H1 (cell line): ENCODE data around the gene RASL10A. TPM values are rescaled to one million over a fixed set of nuclear protein-coding genes. Genes with fewer than 3 reads are reported as not detected.

Experiments used
- CTCF ChIA-PET: fragments of 300-600 bp; sonication (Branson Sonifier 250); formaldehyde crosslinking; loops from one replicate; lab custom pipeline; 2021; ENCODE audit not compliant: partially characterized antibody; lab: Charles Lee
- POLR2A ChIA-PET: fragments of 300-600 bp; sonication (Branson Sonifier 250); formaldehyde crosslinking; loops from one replicate; lab custom pipeline; 2021; ENCODE audit warnings: inconsistent platforms; ENCODE audit not compliant: partially characterized antibody; lab: Charles Lee
- DNase-seq, 2 experiments: peaks; one replicate each; pipeline versions ENCODE4 v3.0.0 to v3.0.0-alpha.2; 2010 to 2022; ENCODE audit warnings: low spot score in 2 of 2, low read depth in 1 of 2, mixed read lengths in 1 of 2
- FAIRE-seq: peaks from 2 replicates; lab custom pipeline; 2011; peaks lifted over from hg19 to GRCh38; lab: Jason Lieb, UNC
- H2AFZ ChIP-seq: 2 replicates; pipeline ENCODE4 v1.8.1; 2012; ENCODE audit warnings: low read length, inconsistent platforms
- H2AK5ac ChIP-seq: 2 replicates; pipeline ENCODE4 v1.6.1; 2013; ENCODE audit warnings: low read depth, low read length
- H2BK120ac ChIP-seq: replicated peaks from 2 replicates; pipeline ENCODE3; 2013; ENCODE audit warnings: low read depth, low read length, inconsistent platforms
- H2BK12ac ChIP-seq: 2 replicates; pipeline ENCODE4 v1.6.1; 2013; ENCODE audit warnings: low read depth, low read length
- H2BK15ac ChIP-seq: 2 replicates; pipeline ENCODE4 v1.6.1; 2013; ENCODE audit warnings: low read length
- H2BK20ac ChIP-seq: 2 replicates; pipeline ENCODE4 v1.6.1; 2013; ENCODE audit warnings: low read length
- H2BK5ac ChIP-seq: 2 replicates; pipeline ENCODE4 v1.6.1; 2013; ENCODE audit warnings: low read depth, low read length
- H3K14ac ChIP-seq: 2 replicates; pipeline ENCODE4 v1.6.1; 2013; ENCODE audit warnings: inconsistent platforms; ENCODE audit not compliant: insufficient read length
- H3K18ac ChIP-seq: 2 replicates; pipeline ENCODE4 v1.6.1; 2013; ENCODE audit warnings: low read length; ENCODE audit errors: extremely low read depth
- H3K23ac ChIP-seq: 2 replicates; pipeline ENCODE4 v1.6.1; 2013; ENCODE audit warnings: inconsistent platforms; ENCODE audit not compliant: insufficient read length
- H3K23me2 ChIP-seq: 2 replicates; pipeline ENCODE4 v1.6.1; 2013; ENCODE audit warnings: low read depth, low read length
- H3K27ac ChIP-seq: 2 replicates; pipeline ENCODE4 v1.6.1; 2011; ENCODE audit warnings: low read depth, low read length, inconsistent platforms
- H3K27me3 ChIP-seq, 4 experiments: replicated peaks in 1 of 4; 1 replicate in 1 of 4; 2 replicates in 3 of 4; pipeline versions ENCODE4 v1.6.1 to v1.8.1; 2011 to 2013; ENCODE audit warnings: low read length in 3 of 4, mild to moderate bottlenecking in 3 of 4, inconsistent platforms in 2 of 4, mixed read lengths in 2 of 4, moderate library complexity in 1 of 4; ENCODE audit not compliant: control insufficient read depth in 3 of 4, insufficient read depth in 3 of 4; ENCODE audit errors: extremely low read depth in 1 of 4
- H3K36me3 ChIP-seq, 4 experiments: 2 replicates each; pipeline versions ENCODE4 v1.6.1 to v1.8.1; 2011 to 2013; ENCODE audit warnings: mild to moderate bottlenecking in 4 of 4, low read length in 3 of 4, moderate library complexity in 2 of 4, control low read depth in 1 of 4, inconsistent platforms in 1 of 4; ENCODE audit not compliant: insufficient read depth in 4 of 4, control insufficient read depth in 2 of 4
- H3K4ac ChIP-seq: replicated peaks from 2 replicates; pipeline ENCODE3; 2013; ENCODE audit warnings: low read length, low read depth, mixed read lengths, inconsistent platforms; ENCODE audit not compliant: insufficient read length
- H3K4me1 ChIP-seq, 4 experiments: replicated peaks in 1 of 4; 1 replicate in 1 of 4; 2 replicates in 3 of 4; pipeline versions ENCODE4 v1.6.1 to v1.8.1; 2011 to 2013; ENCODE audit warnings: low read length in 3 of 4, inconsistent platforms in 2 of 4, mixed read lengths in 1 of 4; ENCODE audit not compliant: insufficient read depth in 4 of 4, control insufficient read depth in 3 of 4
- H3K4me2 ChIP-seq, 2 experiments: 2 replicates each; pipeline versions ENCODE4 v1.6.1 to v1.8.1; 2011 to 2013; ENCODE audit warnings: low read depth in 2 of 2, low read length in 2 of 2, control low read depth in 1 of 2, inconsistent platforms in 1 of 2, mild to moderate bottlenecking in 1 of 2; ENCODE audit not compliant: insufficient read depth in 1 of 2
- H3K4me3 ChIP-seq, 4 experiments: fragments of 200-600, 300-600 bp in 1 of 4; sonication (generic), shearing (Covaris generic), sonication (Bioruptor Twin) in 1 of 4; 2 replicates each; pipeline versions ENCODE4 v1.5.1 to v1.8.1; 2011 to 2016; ENCODE audit warnings: low read length in 4 of 4, low read depth in 3 of 4, control low read depth in 2 of 4, inconsistent platforms in 2 of 4, mild to moderate bottlenecking in 2 of 4, mixed read lengths in 1 of 4, moderate library complexity in 1 of 4; ENCODE audit not compliant: insufficient read depth in 2 of 4; ENCODE audit errors: extremely low read depth in 1 of 4
- H3K56ac ChIP-seq: replicated peaks from 2 replicates; pipeline ENCODE3; 2013; ENCODE audit warnings: low read depth, mild to moderate bottlenecking, mixed read lengths, low read length, inconsistent platforms; ENCODE audit not compliant: insufficient read length
- H3K79me1 ChIP-seq: 2 replicates; pipeline ENCODE4 v1.6.1; 2013; ENCODE audit warnings: low read depth, low read length, control low read depth
- H3K79me2 ChIP-seq, 2 experiments: 2 replicates each; pipeline versions ENCODE4 v1.6.1 to v1.8.1; 2012 to 2013; ENCODE audit warnings: low read length in 2 of 2, mild to moderate bottlenecking in 2 of 2, inconsistent platforms in 1 of 2; ENCODE audit not compliant: insufficient read depth in 2 of 2, control insufficient read depth in 1 of 2
- H3K9ac ChIP-seq, 4 experiments: replicated peaks in 1 of 4; 1 replicate in 1 of 4; 2 replicates in 3 of 4; pipeline versions ENCODE4 v1.6.1 to v1.8.1; 2011 to 2013; ENCODE audit warnings: low read depth in 3 of 4, low read length in 3 of 4, control low read depth in 2 of 4, mild to moderate bottlenecking in 2 of 4, moderate library complexity in 2 of 4, inconsistent platforms in 1 of 4; ENCODE audit errors: extremely low read depth in 1 of 4
- H3K9me3 ChIP-seq, 2 experiments: 2 replicates each; pipeline versions ENCODE4 v1.6.1 to v1.8.1; 2012 to 2013; ENCODE audit warnings: mild to moderate bottlenecking in 2 of 2, moderate library complexity in 2 of 2, control low read depth in 1 of 2, inconsistent platforms in 1 of 2, low read depth in 1 of 2, low read length in 1 of 2, mixed read lengths in 1 of 2; ENCODE audit not compliant: insufficient read depth in 2 of 2
- H4K20me1 ChIP-seq, 2 experiments: replicated peaks in 1 of 2; 2 replicates each; pipeline versions ENCODE3 to v1.8.1; 2011 to 2013; ENCODE audit warnings: inconsistent platforms in 2 of 2, low read length in 2 of 2, mild to moderate bottlenecking in 1 of 2; ENCODE audit not compliant: insufficient read depth in 2 of 2, control insufficient read depth in 1 of 2
- H4K5ac ChIP-seq: 2 replicates; pipeline ENCODE4 v1.6.1; 2013; ENCODE audit warnings: low read length, low read depth, mixed read lengths, inconsistent platforms; ENCODE audit not compliant: insufficient read length
- H4K8ac ChIP-seq: 2 replicates; pipeline ENCODE4 v1.8.0; 2013; ENCODE audit warnings: mild to moderate bottlenecking, moderate library complexity, low read length, inconsistent platforms; ENCODE audit not compliant: insufficient read depth; ENCODE audit errors: extremely low read depth
- H4K91ac ChIP-seq: replicated peaks from 2 replicates; pipeline ENCODE3; 2013; ENCODE audit warnings: low read length, mixed read lengths, inconsistent platforms; ENCODE audit not compliant: insufficient read length
- BRCA1 ChIP-seq: IDR thresholded peaks from 2 replicates; pipeline ENCODE4 v1.6.1; 2012; ENCODE audit warnings: low read depth, low read length, improper control_type of control experiment
- CHD2 ChIP-seq: IDR thresholded peaks from 2 replicates; pipeline ENCODE4 v1.6.1; 2012; ENCODE audit warnings: low read length, improper control_type of control experiment
- EGR1 ChIP-seq: IDR thresholded peaks from 2 replicates; pipeline ENCODE4 v1.6.1; 2011; ENCODE audit warnings: low read depth, low read length, borderline replicate concordance
- KDM1A ChIP-seq: fragments of 200-600, 300-600 bp; sonication (generic); IDR thresholded peaks from 2 replicates; pipeline ENCODE4 v1.7.1; 2016; ENCODE audit warnings: mild to moderate bottlenecking, low read length, borderline replicate concordance
- POU5F1 ChIP-seq: IDR thresholded peaks from 2 replicates; pipeline ENCODE4 v1.6.1; 2011; ENCODE audit warnings: low read depth, mild to moderate bottlenecking, low read length, moderate library complexity
- SUZ12 ChIP-seq: fragments of 200-600 bp; sonication (generic); IDR thresholded peaks from 2 replicates; pipeline ENCODE4 v1.6.1; 2012; ENCODE audit warnings: mild to moderate bottlenecking, inconsistent platforms, low read length, moderate library complexity, mixed read lengths
- ZNF274 ChIP-seq: IDR thresholded peaks from 2 replicates; pipeline ENCODE4 v1.7.0; 2012; ENCODE audit warnings: low read length, borderline replicate concordance; ENCODE audit errors: extremely low read depth
- WGBS, 2 experiments: shearing (Covaris generic) in 1 of 2; methylation state at CpG; one replicate each; pipeline versions ENCODE4 v1.1.6 to v1.1.7; 2013 to 2015; ENCODE audit warnings: low lambda C conversion rate in 2 of 2, mixed read lengths in 2 of 2, inconsistent platforms in 1 of 2, low coverage in 1 of 2, missing lambda C conversion rate in 1 of 2; ENCODE audit not compliant: insufficient replicate concordance in 2 of 2, insufficient coverage in 1 of 2, insufficient read length in 1 of 2; ENCODE audit errors: extremely low coverage in 1 of 2, missing lambda C conversion rate in 1 of 2; 5-methylcytosine and 5-hydroxymethylcytosine counted together
- polyA plus RNA-seq, 7 experiments: library from polyadenylated mRNA; depleted of rRNA in 3 of 7; stranded (reverse) in 5 of 7; unstranded in 2 of 7; fragments of >200 nt in 5 of 7; fragments of 200-250 nt in 2 of 7; gene quantifications; 1 replicate in 5 of 7; 2 replicates in 1 of 7; 4 replicates in 1 of 7; pipeline versions ENCODE4 v1.2.1 to v1.2.3, GENCODE V29; 2011 to 2013; ENCODE audit warnings: missing spikeins in 2 of 7, mixed read lengths in 2 of 7
- total RNA-seq: library from RNA; stranded (reverse); fragmentation: NEBNext Ultra II Directional; extraction: Animal tissue kit (Norgen Biotek cat#: 25700); gene quantifications from 2 replicates; pipeline ENCODE4 v1.2.1, GENCODE V29; 2021

The RASL10A gene
- total and polyA plus RNA-seq, 2 of the 8 experiments (the other 6 are each of a cell fraction or from before 2014, with no cell fraction given) = 1.1 to 1.5 TPM

DNA sequence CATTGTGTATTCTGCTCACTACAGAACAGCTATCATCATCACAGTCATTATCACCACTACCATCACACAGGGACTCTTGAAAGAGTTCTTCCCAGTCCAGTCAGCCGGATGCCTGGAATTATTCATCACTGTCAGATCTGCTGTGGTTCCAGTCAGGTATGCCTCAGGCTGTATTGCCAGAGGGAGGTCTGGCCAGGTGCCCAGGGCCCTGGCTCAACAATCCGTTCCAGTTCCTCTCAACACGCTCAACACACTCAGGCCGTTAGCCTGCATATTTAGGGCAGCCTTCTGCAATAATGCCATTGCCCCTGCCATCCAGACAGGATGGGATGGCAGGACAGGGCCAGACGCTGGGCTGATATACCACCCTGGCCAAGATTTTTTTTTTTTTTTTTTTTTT, 28.6 kb upstream of the RASL10A start:
- Histone ChIP-seq H3K23ac (no peak overlapping the region), H4K8ac (no peak overlapping the region), H2BK120ac (no peak overlapping the region), H2BK5ac (no peak overlapping the region), H4K91ac (no peak overlapping the region), H3K27ac (no peak overlapping the region), H4K5ac (no peak overlapping the region), H3K4me1 (no peaks in the 10 kb centered on the region), H3K79me1 (no peaks in the 10 kb centered on the region), H3K79me2 (no peaks in the 10 kb centered on the region), H2BK15ac (no peak overlapping the region), H3K9ac (no peak overlapping the region), H3K4me3 (no peak overlapping the region), H2AFZ (no peak overlapping the region), H3K4me2 (no peak overlapping the region), H3K56ac (no peak overlapping the region), H3K23me2 (no peaks in the 10 kb centered on the region), H2AK5ac (no peak overlapping the region), H2BK20ac (no peak overlapping the region), H3K9me3 (no peaks in the 10 kb centered on the region), H3K18ac (no peak overlapping the region), H3K14ac (no peak overlapping the region), H2BK12ac (no peak overlapping the region), H3K4ac (no peak overlapping the region), H3K27me3 (no peaks in the 10 kb centered on the region), H3K36me3 (peaks cover 11 to 43% (median 26%) of the 10 kb centered on the region in 4 experiments), H4K20me1 (peaks cover 1 to 9% of the 10 kb centered on the region in 2 experiments)
- no peak for TF ChIP-seq ZNF274
- no peak for TF ChIP-seq SUZ12
- TF ChIP-seq POU5F1 = no peak
- TF ChIP-seq BRCA1 = no peak
- no peak for TF ChIP-seq CHD2
- no peak for TF ChIP-seq KDM1A
- no peak for TF ChIP-seq EGR1
- DNase-seq = no peak
- WGBS, 2 experiments = 82% methylated on average over 5 of the region's 5 CpGs; no CpG with 5 or more reads in 1 of the 2 experiments
- CTCF ChIA-PET = interaction anchor here (0.7 to 1.2 kb wide), 3 partner anchors 15 to 19 kb away, joined by 3 to 7 read pairs (median 4); no protein-coding TSS in a partner anchor
- FAIRE-seq = no peak
- POLR2A ChIA-PET = no interaction called here
